Posterior vena cava (tissue), 2 donors: ENCODE measurements around the gene SCGN. TPM values are rescaled to one million over a fixed set of nuclear protein-coding genes. Genes with fewer than 3 reads are reported as not detected.

Experiments
- DNase-seq: peaks from one replicate; pipeline ENCODE4 v3.0.0-alpha.2; 2020; ENCODE audit warnings: low spot score
- intact Hi-C, 2 donors: fragments of 100-400 bp; cut with DNase I; formaldehyde crosslinking; loops; one replicate each; pipeline versions ENCODE4 v1.14.1 to v1.14.2; 2022 to 2023
- total RNA-seq, 2 donors: library from RNA; stranded (reverse); fragmentation: NEBNext Ultra II Directional; extraction: Animal tissue kit (Norgen Biotek cat#: 25700); gene quantifications; one replicate each; pipeline ENCODE4 v1.2.1, GENCODE V29; 2021
- donor health status: DM: yes; HTN: yes; CAD: no.
- donor health status: DM: yes; HTN: yes; CAD: no.

SCGN gene
- total RNA-seq, 2 donors from 2014 or later: not detected

GRCh38 chr6:25637960-25638434, 14.0 kb upstream of the SCGN start:
- no peak for DNase-seq
- intact Hi-C loops: no loop called here

- DNase-seq: no peak
- intact Hi-C loops: no loop called here
Observed at GRCh38 chr6:25639653-25640052, 12.4 kb upstream of the SCGN start.

GRCh38 chr6:25640446-25640845, 11.6 kb upstream of the SCGN start:
- intact Hi-C loops: no loop called here
- no peak for DNase-seq

DNA sequence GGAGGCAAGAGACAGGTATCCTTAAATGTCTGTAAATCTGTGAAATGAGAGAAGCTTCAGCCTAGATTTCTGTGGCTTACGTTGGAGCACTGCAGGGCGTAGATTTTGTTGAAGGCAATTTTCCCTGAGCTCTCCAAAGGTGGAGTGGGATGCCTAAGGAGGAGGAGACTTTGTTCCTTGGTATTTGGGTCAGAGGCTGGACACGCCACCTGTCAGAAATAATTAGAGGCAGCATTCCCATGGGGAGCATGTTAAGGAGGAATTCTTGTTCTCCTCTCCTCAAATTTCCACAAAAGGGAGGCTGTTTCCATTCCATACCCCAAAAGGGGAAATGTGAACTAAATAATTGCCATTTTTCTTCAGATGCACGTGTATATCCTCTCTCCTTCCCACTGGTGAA, 11.1 kb upstream of the SCGN start:
- intact Hi-C loops: no loop called here

GRCh38 chr6:25641377-25641776, 10.6 kb upstream of the SCGN start:
- DNase-seq: no peak
- intact Hi-C loops: no loop called here

More for the DNA sequence above, 11.1 kb upstream of the SCGN start:
- no peak for DNase-seq

DNA sequence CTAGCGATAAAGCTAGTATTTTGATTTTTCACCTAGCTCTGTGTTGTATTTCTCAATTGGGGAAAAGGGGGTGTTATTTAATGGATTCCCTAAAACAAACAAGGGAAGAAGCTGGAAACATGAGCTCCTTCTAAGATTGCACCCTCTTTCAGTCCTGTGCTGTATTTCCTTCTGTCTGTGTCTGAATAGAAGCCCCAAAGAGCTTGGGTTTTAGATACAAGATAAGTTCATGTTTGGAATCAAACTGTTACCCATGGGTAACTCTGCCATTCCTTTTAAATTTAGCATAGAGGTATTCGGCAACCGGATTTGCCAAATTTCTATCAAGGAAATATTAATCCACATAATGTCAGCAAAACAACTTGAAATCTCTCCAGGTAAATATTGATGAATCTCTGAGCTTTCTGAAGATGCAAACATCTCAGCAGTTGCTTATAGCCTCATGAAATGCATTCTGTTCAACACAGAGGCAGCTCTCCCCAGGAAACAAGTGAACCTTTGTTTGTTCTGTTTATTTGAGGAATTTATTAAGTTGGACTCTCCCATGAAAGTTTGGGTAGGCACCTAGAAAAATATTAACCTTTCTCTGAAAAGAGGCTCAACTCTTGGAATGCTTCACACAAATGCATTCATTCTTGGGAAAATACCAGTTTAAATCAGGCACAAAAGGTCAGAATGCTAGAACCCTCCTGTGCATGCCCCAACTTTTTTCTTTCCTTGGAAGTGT, 9.9 kb upstream of the SCGN start:
- intact Hi-C loops: no loop called here
- no peak for DNase-seq

DNA sequence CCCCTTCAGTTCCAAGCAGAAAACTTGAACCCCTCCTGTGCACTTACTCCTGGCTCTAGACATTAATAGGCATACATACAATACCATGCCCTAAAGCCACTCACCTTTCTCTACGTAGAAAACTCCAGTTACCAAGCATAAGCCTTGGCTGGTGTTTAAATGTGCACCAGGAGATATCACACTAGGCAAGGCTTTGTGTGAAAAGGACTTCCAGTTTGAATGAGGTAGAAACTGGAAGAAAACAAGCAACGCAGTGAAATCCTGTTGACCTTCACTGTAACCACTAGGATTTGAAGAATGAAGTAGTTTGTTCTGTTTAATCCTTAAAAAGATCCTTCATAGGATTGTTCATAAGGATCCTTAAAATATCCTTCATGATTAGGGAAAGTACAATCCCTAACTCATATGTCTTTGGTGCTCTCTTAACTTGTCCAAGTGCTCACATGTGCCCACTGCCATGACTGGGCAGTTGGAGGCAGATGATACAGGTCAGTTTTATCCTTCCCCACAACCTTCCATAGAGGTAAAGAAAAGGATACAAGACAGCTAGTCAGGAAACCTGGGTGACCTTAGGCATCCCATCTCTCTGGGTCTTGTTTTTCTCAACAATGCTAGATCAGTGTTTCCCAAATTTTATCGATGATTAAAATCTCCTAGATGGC, 9.2 kb upstream of the SCGN start:
- DNase-seq: no peak
- intact Hi-C loops: no loop called here

GRCh38 chr6:25645916-25646315, 6.1 kb upstream of the SCGN start:
- intact Hi-C loops: no loop called here
- DNase-seq: no peak

DNA sequence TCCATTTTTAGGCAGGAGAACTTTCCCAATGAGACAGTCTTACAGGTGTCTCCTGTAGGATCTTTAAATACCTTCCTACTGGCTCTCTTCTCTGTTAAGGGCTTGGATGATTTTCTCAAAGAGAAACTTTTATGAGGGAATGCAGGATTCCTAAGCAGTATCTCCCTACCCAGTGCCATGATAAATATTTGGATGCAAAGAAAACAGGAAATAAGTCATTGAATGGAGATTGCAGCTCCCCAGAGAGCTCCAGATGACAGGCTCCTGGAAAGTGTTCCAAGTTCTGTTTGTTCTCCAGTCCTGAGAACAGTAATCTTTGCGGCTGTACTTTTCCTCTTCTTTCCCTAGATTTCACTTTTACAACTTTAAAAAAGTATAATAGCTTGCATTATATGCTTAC, 2.4 kb upstream of the SCGN start:
- no peak for DNase-seq
- intact Hi-C loops: no loop called here

GRCh38 chr6:25655723-25656122, 3.7 kb downstream of the SCGN start:
- intact Hi-C loops: no loop called here
- no peak for DNase-seq

GRCh38 chr6:25659633-25660368, 7.8 kb downstream of the SCGN start:
- intact Hi-C loops: no loop called here
- no peak for DNase-seq

GRCh38 chr6:25660512-25660911, 8.5 kb downstream of the SCGN start:
- intact Hi-C loops: no loop called here
- DNase-seq: no peak

GRCh38 chr6:25661129-25661779, 9.2 kb downstream of the SCGN start:
- no peak for DNase-seq
- intact Hi-C loops: no loop called here

DNA sequence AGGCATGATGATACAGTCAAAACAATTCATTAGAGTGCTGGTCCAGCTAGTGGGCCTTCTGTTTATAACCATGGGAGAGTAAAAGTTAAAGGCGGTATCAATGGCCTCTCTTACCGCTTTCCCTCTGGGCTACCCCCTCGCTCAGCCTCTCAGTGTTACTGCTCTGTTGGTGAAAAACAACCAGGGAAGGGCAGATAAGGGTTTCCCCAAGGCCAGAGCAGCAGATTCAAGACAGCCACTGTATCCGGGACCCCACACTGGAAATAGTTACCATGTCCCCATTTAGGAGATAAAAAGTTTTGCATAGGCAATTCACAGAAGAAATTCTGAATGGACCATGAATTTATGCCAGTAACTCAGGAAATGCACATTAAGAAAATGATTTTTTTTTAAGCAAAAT, 13.4 kb downstream of the SCGN start:
- intact Hi-C loops: no loop called here
- no peak for DNase-seq

- intact Hi-C loops: no loop called here
- DNase-seq: no peak
Observed at GRCh38 chr6:25669413-25669812, 17.4 kb downstream of the SCGN start.

DNA sequence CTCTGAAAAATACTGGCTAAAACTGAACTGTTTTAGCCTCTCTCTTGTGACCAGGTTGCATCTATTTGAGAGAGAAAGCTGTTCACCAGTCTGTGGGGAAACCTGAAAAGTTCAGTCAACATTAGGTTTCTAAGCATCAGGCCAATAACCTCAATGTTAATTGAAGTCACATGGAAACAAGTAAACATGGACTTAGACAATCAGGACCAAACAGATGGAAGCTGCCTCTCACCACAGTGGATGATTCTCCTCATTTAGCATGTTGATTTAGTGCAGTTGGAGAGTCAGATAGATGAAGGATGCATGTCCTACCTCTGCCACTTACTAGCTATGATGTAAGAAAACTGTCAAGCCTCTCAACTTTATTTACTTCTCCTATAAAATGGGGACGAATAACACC, 18.2 kb downstream of the SCGN start:
- intact Hi-C loops: no loop called here
- DNase-seq: no peak

DNA sequence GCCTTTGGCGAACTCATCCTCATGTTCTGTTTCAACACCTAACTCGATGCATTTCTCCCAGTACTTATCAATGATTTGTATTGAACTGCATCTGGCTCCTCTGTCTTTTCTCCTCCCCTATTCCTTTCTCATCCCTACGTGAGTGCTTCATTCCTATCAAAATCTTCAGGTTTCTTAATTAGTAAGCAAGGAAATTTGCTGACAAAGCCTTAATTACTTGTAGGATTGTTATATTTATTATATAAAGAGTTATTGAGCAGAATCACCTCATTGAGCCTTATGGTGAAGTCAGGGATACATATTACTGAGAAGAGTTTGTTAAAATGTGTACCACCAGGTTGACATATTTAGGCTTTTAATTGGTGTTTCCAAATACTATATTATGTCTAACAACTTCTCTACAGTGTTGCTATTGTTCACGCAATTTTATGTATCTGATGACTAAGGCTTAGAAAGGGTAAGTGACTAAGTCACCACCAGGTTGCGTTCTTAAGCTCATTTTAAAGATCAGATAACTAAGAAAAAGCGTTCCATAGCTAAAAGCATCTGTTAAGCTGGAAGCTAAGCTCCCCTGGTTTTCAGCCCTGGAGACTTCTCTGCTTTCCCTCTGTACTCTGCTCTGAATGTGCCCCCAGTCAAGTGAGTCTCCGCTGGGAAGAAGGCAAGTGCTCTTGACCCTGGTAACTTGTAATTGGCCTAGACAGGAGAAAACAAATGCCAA, 18.9 kb downstream of the SCGN start:
- intact Hi-C loops: no loop called here
- no peak for DNase-seq

DNA sequence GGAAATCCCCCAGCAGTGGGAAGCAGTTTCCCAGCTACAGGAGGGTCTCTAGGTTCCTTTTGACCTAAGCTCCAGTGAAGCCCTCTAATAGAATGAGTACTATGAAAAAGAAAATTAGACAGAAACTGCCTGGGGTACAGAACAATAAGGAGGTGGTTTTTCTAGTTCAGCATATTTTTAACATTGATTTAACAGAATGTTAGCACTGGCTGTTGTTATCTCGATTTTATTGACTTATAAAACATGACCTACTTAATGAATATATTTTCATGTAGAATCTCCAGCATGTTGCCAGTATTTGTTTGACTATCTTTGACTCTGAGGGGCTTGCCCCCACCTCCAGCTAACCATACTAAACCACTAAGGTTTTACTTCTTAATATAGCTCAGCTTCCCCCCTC, 19.6 kb downstream of the SCGN start:
- intact Hi-C loops: no loop called here
- DNase-seq: no peak

- no peak for DNase-seq
- intact Hi-C loops: no loop called here
Observed at GRCh38 chr6:25675167-25675566, 23.2 kb downstream of the SCGN start.
